Central memory CD8-positive, alpha-beta T cell (primary cell): ENCODE measurements around the gene F12.

Source experiments
- ATAC-seq: fragments of 150-1000 bp; cut with Tn5 transposase; replicated peaks from 2 replicates; pipeline ENCODE4 v1.10.0; 2022; ENCODE audit warnings: mild to moderate bottlenecking, moderate FRiP score, moderate number of reproducible peaks; ENCODE audit not compliant: poor library complexity, severe bottlenecking; ENCODE audit errors: extremely low read depth
- DNase-seq, 2 donors: peaks; one replicate each; pipeline ENCODE4 v3.0.0; 2021; ENCODE audit warnings: low spot score in 2 of 2
- H3K27ac Mint-ChIP-seq: one replicate; pipeline ENCODE4 v1.8.0; 2022; ENCODE audit warnings: low read depth, mild to moderate bottlenecking, moderate library complexity, mixed read lengths
- H3K27me3 Mint-ChIP-seq: one replicate; pipeline ENCODE4 v1.8.0; 2022; ENCODE audit warnings: mixed read lengths
- H3K36me3 Mint-ChIP-seq: one replicate; pipeline ENCODE4 v1.8.0; 2022; ENCODE audit warnings: mild to moderate bottlenecking, moderate library complexity, mixed read lengths; ENCODE audit not compliant: insufficient read depth
- H3K4me1 Mint-ChIP-seq: one replicate; pipeline ENCODE4 v1.8.0; 2022; ENCODE audit warnings: mixed read lengths
- H3K4me3 Mint-ChIP-seq: one replicate; pipeline ENCODE4 v1.8.0; 2022; ENCODE audit warnings: mild to moderate bottlenecking, moderate library complexity, mixed read lengths
- H3K9me3 Mint-ChIP-seq: one replicate; pipeline ENCODE4 v1.8.0; 2022; ENCODE audit warnings: mixed read lengths

F12 gene

GRCh38 chr5:177450667-177451424 is 41.5 kb upstream of the F12 start:
- peak overlapping the region; percentile 19 for H3K4me3 Mint-ChIP-seq
- no peak for ATAC-seq
- H3K36me3 Mint-ChIP-seq, result peaks cover 38% of the 10 kb centered on the region
- no peaks in the 10 kb centered on the region for H3K27me3 Mint-ChIP-seq
- no peak overlapping the region for H3K27ac Mint-ChIP-seq
- H3K4me1 Mint-ChIP-seq, result peaks cover 34% of the 10 kb centered on the region
- no peak for DNase-seq
- H3K9me3 Mint-ChIP-seq, result no peaks in the 10 kb centered on the region

GRCh38 chr5:177449140-177450061 is 40.0 kb upstream of the F12 start:
- no peaks in the 10 kb centered on the region for H3K27me3 Mint-ChIP-seq
- DNase-seq, result no peak
- no peak for ATAC-seq
- no peaks in the 10 kb centered on the region for H3K9me3 Mint-ChIP-seq
- no peak overlapping the region for H3K4me3 Mint-ChIP-seq
- H3K4me1 Mint-ChIP-seq, result peaks cover 48% of the 10 kb centered on the region
- no peak overlapping the region for H3K27ac Mint-ChIP-seq
- H3K36me3 Mint-ChIP-seq, result peaks cover 26% of the 10 kb centered on the region

DNA sequence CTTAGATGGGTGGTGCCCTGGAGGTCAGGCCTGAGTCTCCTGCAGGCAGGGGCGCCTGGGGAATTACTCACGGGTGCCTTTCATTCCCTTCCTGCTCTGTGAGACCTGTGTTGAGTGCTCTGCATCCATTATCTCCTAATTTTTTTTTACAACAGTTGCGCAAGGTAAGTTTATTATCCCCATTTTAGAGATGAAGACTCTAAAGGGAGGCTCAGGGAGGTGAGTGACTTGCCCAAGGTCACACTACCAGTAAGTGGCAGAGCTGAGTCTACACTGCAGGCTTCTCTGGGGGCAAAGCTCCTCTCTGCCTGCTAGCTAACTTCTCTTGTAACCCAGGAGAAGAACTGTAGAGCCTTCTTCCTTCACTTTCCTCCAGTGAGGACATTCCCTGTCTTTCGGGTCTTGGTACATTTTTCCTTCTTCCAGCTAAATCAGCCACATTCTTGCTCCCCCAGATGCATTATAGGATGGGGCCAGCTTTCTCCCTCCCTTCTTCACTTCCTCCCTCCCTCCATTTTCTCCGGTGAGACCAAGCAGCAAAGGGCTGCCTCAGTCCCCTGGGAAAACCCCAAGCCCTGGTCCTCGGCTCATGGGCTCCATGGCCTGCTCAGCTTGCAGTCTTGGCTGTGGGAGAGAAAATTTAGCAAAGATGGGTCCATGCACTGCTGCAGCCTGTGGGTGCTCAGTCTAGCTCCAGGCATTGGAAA is 39.0 kb upstream of the F12 start:
- peak overlapping the region; percentile 69 for H3K4me3 Mint-ChIP-seq
- peak overlapping the region; percentile 75 for H3K27ac Mint-ChIP-seq
- DNase-seq (no peak), ATAC-seq (no peak)
- H3K36me3 Mint-ChIP-seq, result peaks cover 20% of the 10 kb centered on the region
- H3K27me3 Mint-ChIP-seq, result no peaks in the 10 kb centered on the region
- H3K9me3 Mint-ChIP-seq, result no peaks in the 10 kb centered on the region
- peaks cover 50% of the 10 kb centered on the region for H3K4me1 Mint-ChIP-seq

DNA sequence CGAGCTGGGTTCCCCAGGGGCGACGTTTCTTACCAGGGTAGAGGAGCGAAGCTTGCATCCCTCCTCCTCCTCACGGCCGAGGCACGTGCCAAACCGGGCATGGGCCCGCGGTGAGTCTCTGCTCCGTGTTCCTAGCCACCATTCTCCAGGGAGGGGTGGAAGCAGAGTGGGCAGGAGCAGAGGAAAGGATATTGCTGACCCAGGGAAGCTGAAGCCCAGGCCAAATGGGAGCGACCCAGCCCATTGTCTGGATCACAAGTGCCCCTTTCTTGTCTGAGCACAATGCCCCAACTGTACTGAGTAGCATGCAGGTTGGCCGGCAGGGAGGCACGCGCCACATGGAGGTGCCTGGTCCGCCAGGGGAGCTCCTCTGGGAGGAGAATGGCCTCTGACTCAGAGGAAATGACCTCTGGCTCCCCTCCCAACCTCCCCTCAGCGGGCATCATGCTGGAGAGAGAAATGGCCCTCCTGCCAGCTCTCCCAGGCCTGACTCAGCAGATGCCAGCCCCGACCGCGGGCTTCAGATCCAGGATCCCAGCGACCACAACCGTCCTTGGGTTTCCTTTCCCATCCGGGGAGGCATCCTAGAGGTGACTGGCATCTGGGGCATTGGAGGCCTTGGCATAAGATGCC is 38.4 kb upstream of the F12 start:
- ATAC-seq, result no peak
- H3K27ac Mint-ChIP-seq, result peak overlapping the region; percentile 75
- H3K36me3 Mint-ChIP-seq, result peaks cover 19% of the 10 kb centered on the region

DNA sequence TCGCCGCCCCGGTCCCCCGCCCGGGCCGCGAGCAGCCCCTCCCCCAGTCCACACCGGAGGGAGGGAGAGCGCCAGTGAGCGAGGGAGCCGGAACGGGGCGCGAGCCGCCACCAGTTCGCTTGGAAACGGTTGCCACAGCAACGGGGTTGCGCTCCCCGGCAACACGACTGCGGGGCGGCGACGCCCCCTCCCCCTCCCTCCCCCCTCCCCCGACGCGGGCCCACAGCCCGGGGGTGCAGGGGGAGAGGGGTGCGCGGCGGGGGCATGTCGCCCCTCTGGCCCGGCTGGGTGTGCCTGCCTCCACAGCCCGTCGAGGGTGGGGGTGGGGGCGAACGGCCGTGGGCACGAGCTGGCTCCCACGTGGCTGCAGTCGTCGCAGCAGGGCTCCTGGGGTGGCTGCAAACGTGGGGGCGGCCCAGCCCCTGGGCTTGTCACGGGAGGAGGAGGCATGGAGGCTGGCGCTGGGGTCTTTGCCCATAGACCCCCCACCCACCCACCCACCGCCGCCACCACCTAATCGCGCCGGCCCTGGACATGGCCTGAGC is 37.8 kb upstream of the F12 start:
- Mint-ChIP-seq H3K4me3 (peak overlapping the region; percentile 69), H3K4me1 (peaks cover 48% of the 10 kb centered on the region), H3K9me3 (no peaks in the 10 kb centered on the region), H3K27ac (no peak overlapping the region), H3K27me3 (no peaks in the 10 kb centered on the region), H3K36me3 (peaks cover 18% of the 10 kb centered on the region)
- DNase-seq, result peak; percentile 62 to 72
- ATAC-seq, result peak; percentile 46

More for the DNA sequence above, 38.4 kb upstream of the F12 start:
- H3K4me3 Mint-ChIP-seq, result peak overlapping the region; percentile 69
- H3K4me1 Mint-ChIP-seq, result peaks cover 45% of the 10 kb centered on the region
- H3K27me3 Mint-ChIP-seq, result no peaks in the 10 kb centered on the region
- H3K9me3 Mint-ChIP-seq, result no peaks in the 10 kb centered on the region
- DNase-seq, result no peak

- Mint-ChIP-seq H3K27ac (peak within 1 kb of the TSS; percentile 98), H3K9me3 (no peaks in the 10 kb centered on the region), H3K4me3 (peak within 1 kb of the TSS; percentile 76), H3K36me3 (peaks cover 18% of the 10 kb centered on the region), H3K4me1 (peaks cover 43% of the 10 kb centered on the region), H3K27me3 (no peaks in the 10 kb centered on the region)
- ATAC-seq, result peak; percentile 65
- peak; percentile 66 to 71 for DNase-seq
Measured at GRCh38 chr5:177446200-177447065, 37.1 kb upstream of the F12 start, which contains the start of gene PRR7. Gene PRR7, plus strand, starts transcription at chr5:177446814. Its CDS starts 8,254 bp downstream, at chr5:177455068.

DNA sequence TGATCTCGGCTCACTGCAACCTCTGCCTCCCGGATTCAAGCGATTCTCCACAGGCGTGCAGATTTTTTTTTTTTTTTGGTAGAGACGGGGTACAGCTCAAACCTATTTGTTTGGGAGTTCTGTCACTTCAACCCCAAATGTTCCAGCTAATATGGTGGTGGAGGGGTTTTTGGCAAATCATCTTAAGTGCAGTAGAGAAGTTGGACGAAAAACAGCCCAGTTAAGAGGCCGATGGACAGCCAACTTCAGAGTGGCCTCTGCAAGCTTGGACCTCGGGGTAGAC is 36.5 kb upstream of the F12 start:
- H3K27me3 Mint-ChIP-seq, result no peaks in the 10 kb centered on the region
- peaks cover 43% of the 10 kb centered on the region for H3K4me1 Mint-ChIP-seq
- no peaks in the 10 kb centered on the region for H3K9me3 Mint-ChIP-seq
- H3K36me3 Mint-ChIP-seq, result peaks cover 19% of the 10 kb centered on the region
- ATAC-seq, result no peak
- no peak for DNase-seq
- H3K4me3 Mint-ChIP-seq, result peak overlapping the region; percentile 76
- H3K27ac Mint-ChIP-seq, result peak overlapping the region; percentile 98

GRCh38 chr5:177445052-177445916 is 35.9 kb upstream of the F12 start:
- Mint-ChIP-seq H3K9me3 (no peaks in the 10 kb centered on the region), H3K27ac (peak overlapping the region; percentile 98), H3K4me1 (peaks cover 46% of the 10 kb centered on the region), H3K27me3 (no peaks in the 10 kb centered on the region), H3K36me3 (peaks cover 20% of the 10 kb centered on the region), H3K4me3 (peak overlapping the region; percentile 76)
- DNase-seq, result no peak
- ATAC-seq, result peak; percentile 38

DNA sequence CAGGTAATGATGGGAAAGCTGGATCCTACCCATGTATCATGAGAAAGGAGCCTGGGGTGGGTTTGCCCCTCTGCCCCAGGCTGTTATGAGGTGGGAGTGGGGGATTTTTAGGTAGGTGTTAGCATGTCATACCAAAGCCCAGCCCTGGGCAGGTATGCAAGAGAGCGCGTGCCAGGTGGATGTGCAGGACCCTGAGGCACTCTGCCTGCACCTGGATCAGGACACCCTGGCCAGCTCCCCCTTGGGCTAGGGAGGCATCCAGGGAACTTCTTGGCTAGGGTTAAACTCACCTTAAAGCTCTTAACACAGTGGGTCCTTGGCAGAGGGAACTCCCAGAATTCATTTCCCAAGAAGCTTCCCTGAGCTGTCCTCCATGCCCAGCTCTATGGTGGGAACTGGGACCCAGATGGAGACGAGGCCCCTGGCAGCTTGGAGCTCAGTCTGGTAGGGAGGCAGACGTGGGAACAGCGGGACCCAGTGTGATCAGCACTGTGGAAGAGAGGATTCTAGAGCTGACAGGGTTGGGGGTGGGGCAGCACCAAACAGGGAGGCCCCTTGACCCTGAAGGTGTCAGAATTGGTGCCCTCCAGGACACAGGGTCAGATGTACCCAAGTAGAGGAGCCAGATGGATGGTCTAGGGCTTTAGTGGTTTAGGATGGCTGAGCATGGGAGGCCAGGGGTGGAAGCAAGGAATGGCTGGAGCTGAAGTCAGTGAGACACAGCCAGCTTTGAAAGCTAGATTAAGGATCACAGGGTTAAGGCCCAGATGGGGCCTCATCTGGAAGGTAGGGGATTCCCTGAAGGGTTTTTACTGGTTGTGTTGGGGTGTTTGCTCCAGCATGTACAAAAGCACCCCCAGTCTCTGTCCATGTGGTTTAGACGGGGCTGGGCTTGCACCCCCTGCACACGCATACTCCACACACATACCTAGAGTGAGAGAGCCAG is 35.0 kb upstream of the F12 start:
- ATAC-seq (peak; percentile 29), DNase-seq (no peak)

More for the DNA sequence above, 35.0 kb upstream of the F12 start:
- H3K27me3 Mint-ChIP-seq, result no peaks in the 10 kb centered on the region
- H3K4me3 Mint-ChIP-seq, result peak overlapping the region; percentile 76
- H3K9me3 Mint-ChIP-seq, result no peaks in the 10 kb centered on the region
- H3K27ac Mint-ChIP-seq, result peak overlapping the region; percentile 98
- peaks cover 23% of the 10 kb centered on the region for H3K36me3 Mint-ChIP-seq
- H3K4me1 Mint-ChIP-seq, result peaks cover 55% of the 10 kb centered on the region
